HL-60 (cell line): Measurements from ENCODE around the gene BCAS3.

Experiments used
- DNase-seq, 2 experiments: peaks; one replicate each; pipeline ENCODE4 v3.0.0-alpha.2; 2010 to 2020; ENCODE audit warnings: low read depth in 1 of 2, low spot score in 1 of 2
- H3K27ac ChIP-seq: fragments of 250-450 bp; sonication (Bioruptor Pico); replicated peaks from 2 replicates; pipeline ENCODE4 v1.5.1; 2020; ENCODE audit warnings: mild to moderate bottlenecking, moderate library complexity
- H3K27me3 ChIP-seq: fragments of 250-450 bp; sonication (Bioruptor Pico); 2 replicates; pipeline ENCODE4 v1.5.1; 2021; ENCODE audit warnings: mild to moderate bottlenecking, moderate library complexity; ENCODE audit not compliant: insufficient read depth, poor library complexity, severe bottlenecking
- H3K4me3 ChIP-seq: replicated peaks from 2 replicates; pipeline ENCODE4 v1.5.1; 2011; ENCODE audit warnings: mild to moderate bottlenecking, control low read depth, low read length; ENCODE audit not compliant: insufficient read depth
- GABPA ChIP-seq: IDR thresholded peaks from 2 replicates; pipeline ENCODE4 v1.6.1; 2012; ENCODE audit warnings: low read depth
- POLR2AphosphoS5 ChIP-seq: IDR thresholded peaks from 2 replicates; pipeline ENCODE4 v1.6.1; 2012; ENCODE audit warnings: low read depth
- SPI1 ChIP-seq: IDR thresholded peaks from 2 replicates; pipeline ENCODE4 v1.6.1; 2012; ENCODE audit warnings: low read depth, mild to moderate bottlenecking, borderline replicate concordance
- TF ChIP-seq, protein P1 (sequence below): IDR thresholded peaks from one replicate; pipeline ENCODE4 v1.5.1; 2011; ENCODE audit warnings: low read length, control low read depth, inconsistent platforms; ENCODE audit not compliant: insufficient read depth
- TF ChIP-seq, protein P2 (sequence below): IDR thresholded peaks from 2 replicates; pipeline ENCODE4 v1.6.1; 2012; ENCODE audit warnings: low read depth; ENCODE audit not compliant: insufficient replicate concordance

BCAS3 gene

DNA sequence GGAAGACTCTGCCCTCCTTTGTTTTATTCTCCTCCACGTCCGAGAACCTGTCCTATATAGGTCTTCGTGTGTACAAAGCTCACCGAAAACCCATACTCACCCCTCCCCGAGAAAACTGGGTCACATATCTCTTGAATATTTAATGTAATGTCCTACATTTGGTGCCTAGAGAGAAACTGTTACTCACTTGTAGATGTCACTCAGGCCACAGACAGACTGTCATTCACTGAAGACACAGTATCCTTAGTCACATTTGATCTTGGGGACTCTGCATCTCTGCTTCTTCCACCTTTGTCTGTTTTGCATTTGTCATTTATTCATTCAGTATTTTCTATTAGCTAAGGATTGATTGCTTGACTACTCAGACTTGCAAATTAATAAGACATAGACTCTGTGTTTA lies 590.2 kb downstream of the BCAS3 start:
- H3K4me3 ChIP-seq: no peak overlapping the region
- TF ChIP-seq POLR2AphosphoS5: no peak
- TF ChIP-seq, protein P1, sequence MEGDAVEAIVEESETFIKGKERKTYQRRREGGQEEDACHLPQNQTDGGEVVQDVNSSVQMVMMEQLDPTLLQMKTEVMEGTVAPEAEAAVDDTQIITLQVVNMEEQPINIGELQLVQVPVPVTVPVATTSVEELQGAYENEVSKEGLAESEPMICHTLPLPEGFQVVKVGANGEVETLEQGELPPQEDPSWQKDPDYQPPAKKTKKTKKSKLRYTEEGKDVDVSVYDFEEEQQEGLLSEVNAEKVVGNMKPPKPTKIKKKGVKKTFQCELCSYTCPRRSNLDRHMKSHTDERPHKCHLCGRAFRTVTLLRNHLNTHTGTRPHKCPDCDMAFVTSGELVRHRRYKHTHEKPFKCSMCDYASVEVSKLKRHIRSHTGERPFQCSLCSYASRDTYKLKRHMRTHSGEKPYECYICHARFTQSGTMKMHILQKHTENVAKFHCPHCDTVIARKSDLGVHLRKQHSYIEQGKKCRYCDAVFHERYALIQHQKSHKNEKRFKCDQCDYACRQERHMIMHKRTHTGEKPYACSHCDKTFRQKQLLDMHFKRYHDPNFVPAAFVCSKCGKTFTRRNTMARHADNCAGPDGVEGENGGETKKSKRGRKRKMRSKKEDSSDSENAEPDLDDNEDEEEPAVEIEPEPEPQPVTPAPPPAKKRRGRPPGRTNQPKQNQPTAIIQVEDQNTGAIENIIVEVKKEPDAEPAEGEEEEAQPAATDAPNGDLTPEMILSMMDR: no peak
- TF ChIP-seq SPI1: no peak
- TF ChIP-seq GABPA: no peak
- TF ChIP-seq, protein P2, sequence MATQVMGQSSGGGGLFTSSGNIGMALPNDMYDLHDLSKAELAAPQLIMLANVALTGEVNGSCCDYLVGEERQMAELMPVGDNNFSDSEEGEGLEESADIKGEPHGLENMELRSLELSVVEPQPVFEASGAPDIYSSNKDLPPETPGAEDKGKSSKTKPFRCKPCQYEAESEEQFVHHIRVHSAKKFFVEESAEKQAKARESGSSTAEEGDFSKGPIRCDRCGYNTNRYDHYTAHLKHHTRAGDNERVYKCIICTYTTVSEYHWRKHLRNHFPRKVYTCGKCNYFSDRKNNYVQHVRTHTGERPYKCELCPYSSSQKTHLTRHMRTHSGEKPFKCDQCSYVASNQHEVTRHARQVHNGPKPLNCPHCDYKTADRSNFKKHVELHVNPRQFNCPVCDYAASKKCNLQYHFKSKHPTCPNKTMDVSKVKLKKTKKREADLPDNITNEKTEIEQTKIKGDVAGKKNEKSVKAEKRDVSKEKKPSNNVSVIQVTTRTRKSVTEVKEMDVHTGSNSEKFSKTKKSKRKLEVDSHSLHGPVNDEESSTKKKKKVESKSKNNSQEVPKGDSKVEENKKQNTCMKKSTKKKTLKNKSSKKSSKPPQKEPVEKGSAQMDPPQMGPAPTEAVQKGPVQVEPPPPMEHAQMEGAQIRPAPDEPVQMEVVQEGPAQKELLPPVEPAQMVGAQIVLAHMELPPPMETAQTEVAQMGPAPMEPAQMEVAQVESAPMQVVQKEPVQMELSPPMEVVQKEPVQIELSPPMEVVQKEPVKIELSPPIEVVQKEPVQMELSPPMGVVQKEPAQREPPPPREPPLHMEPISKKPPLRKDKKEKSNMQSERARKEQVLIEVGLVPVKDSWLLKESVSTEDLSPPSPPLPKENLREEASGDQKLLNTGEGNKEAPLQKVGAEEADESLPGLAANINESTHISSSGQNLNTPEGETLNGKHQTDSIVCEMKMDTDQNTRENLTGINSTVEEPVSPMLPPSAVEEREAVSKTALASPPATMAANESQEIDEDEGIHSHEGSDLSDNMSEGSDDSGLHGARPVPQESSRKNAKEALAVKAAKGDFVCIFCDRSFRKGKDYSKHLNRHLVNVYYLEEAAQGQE: no peak
- no peaks in the 10 kb centered on the region for H3K27me3 ChIP-seq
- no peak overlapping the region for H3K27ac ChIP-seq
- no peak for DNase-seq

DNA sequence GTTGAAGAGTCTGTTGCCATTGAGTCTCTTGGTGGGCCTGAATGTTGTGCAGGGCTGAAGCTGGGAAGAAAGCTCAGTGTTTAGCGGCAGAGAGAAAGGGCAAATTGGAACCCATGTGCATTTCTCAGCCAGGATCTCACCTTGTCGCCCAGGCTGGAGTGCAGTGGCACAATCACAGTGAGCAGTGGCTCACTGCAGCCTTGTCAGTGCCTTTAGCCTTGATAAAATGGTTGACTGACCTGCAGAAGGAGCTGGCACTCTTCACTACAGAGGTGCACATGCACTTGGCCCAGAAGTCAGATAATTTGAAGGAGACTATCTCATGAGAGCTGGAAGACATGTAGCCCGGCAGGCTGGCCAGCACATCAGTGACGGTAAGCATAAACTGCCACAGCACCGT lies 597.7 kb downstream of the BCAS3 start:
- TF ChIP-seq, protein P2: no peak
- no peak for TF ChIP-seq POLR2AphosphoS5
- DNase-seq: no peak

DNA sequence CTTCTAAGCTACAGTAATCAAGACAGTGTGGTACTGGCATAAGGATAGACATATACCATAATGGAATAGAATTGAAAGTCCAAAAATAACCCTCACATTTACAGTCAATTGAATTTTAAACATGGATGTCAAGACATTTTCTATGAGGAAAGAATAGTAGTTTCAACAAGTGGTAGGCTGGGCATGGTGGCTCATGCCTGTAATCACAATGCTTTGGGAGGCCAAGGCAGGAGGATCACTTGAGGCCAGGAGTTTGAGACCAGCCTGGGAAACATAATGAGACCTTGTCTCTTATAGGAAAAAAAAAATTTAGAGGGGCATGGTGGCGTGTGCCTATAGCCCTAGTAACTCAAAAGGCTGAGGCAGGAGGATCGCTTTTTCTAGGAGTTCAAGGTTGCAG lies 599.2 kb downstream of the BCAS3 start:
- Histone ChIP-seq H3K27ac (no peak overlapping the region), H3K27me3 (no peaks in the 10 kb centered on the region), H3K4me3 (no peak overlapping the region)
- DNase-seq: no peak
- TF ChIP-seq POLR2AphosphoS5: no peak
- TF ChIP-seq, protein P1: no peak
- TF ChIP-seq GABPA: no peak
- TF ChIP-seq, protein P2: no peak
- no peak for TF ChIP-seq SPI1

More for the DNA sequence above, 597.7 kb downstream of the BCAS3 start:
- Histone ChIP-seq H3K27me3 (no peaks in the 10 kb centered on the region), H3K27ac (no peak overlapping the region), H3K4me3 (no peak overlapping the region)
